ENCODE measurements around the gene HSH2D. TPM values are rescaled to one million over a fixed set of nuclear protein-coding genes. Genes with fewer than 3 reads are reported as not detected.
A peak's percentile ranks its signal among the peaks of the same experiment; 100 is the strongest.

The HSH2D gene
- total RNA-seq, 1 donor from 2014 or later, result not detected

DNA sequence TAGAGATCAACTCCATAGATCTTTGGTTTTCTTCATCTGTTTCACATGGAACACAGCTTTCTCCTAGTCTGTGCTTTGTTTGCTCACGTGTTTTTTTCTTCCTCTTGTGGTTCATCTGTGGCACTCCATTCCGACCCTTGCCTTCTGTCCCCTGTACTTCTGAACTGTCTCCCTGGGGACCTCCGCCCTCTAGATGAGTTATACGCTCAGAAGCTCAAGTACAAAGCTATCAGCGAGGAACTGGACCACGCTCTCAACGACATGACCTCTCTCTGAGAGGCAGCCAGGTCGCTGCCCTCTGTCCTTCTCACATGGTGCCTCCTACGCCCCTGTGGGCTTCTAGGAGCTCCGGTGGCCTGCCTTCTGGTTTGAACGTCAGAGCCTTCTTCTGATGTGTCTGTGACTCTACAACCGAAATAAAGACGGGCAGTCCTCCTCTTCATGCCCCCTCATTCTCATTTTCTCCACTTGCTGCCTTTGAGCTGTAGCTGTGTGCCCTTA is 48.4 kb upstream of the HSH2D start:
- peaks cover 85% of the 10 kb centered on the region for H3K36me3 ChIP-seq (ENCODE audit: insufficient read depth, low read length)

DNA sequence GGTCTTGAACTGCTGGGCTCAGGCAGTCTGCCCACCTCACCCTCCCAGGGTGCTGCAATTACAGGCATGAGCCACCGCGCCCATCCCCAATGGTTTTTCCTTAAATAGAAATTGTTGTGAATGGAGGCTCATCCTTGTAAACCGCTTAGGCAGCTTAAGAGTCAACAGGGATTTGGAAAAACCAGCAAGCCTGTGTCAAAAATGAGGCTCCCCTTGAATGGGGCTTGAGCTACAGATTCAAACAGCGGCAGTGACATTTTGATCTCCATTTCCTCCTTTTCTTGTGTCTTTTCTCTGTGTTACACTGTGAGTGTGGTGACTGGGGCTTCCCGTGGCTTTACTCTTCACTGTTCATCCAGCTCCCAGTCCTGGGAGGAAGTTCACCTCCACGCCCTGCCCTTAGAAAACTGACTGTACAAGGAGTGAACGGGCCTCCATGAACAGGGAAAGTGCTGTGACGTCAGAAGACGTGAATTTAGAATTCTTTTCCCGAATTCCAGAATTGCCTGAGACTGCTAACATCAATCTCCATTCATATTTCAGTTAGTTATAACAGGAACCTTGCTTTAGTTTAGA is 47.1 kb upstream of the HSH2D start:
- H3K36me3 Mint-ChIP-seq (ENCODE audit: low read depth, unreplicated experiment), result peaks cover 43% of the 10 kb centered on the region
- DNase-seq (ENCODE audit: low read depth) (no peak), FAIRE-seq (no peak)
- H3K27me3 Mint-ChIP-seq (ENCODE audit: low read depth, unreplicated experiment), result no peaks in the 10 kb centered on the region
- peaks cover 3% of the 10 kb centered on the region for H3K4me1 ChIP-seq (ENCODE audit: insufficient read depth, low read length)
- H3K27ac ChIP-seq (ENCODE audit: low read depth, low read length), result no peak overlapping the region
- peaks cover 63% of the 10 kb centered on the region for H3K79me2 ChIP-seq (ENCODE audit: insufficient read depth, low read length)
- peaks cover 34% of the 10 kb centered on the region for H3K4me1 Mint-ChIP-seq (ENCODE audit: low read depth, unreplicated experiment)
- no peaks in the 10 kb centered on the region for H3K9me3 Mint-ChIP-seq (ENCODE audit: unreplicated experiment)
- no peak for TF ChIP-seq EZH2 (IDR thresholded peaks at IDR 0.05; ENCODE audit: insufficient read depth, low read length)
- TF ChIP-seq, protein P1, sequence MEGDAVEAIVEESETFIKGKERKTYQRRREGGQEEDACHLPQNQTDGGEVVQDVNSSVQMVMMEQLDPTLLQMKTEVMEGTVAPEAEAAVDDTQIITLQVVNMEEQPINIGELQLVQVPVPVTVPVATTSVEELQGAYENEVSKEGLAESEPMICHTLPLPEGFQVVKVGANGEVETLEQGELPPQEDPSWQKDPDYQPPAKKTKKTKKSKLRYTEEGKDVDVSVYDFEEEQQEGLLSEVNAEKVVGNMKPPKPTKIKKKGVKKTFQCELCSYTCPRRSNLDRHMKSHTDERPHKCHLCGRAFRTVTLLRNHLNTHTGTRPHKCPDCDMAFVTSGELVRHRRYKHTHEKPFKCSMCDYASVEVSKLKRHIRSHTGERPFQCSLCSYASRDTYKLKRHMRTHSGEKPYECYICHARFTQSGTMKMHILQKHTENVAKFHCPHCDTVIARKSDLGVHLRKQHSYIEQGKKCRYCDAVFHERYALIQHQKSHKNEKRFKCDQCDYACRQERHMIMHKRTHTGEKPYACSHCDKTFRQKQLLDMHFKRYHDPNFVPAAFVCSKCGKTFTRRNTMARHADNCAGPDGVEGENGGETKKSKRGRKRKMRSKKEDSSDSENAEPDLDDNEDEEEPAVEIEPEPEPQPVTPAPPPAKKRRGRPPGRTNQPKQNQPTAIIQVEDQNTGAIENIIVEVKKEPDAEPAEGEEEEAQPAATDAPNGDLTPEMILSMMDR (IDR thresholded peaks at IDR 0.05; ENCODE audit: insufficient read depth, low read depth, low read length), result no peak
- peaks cover 93% of the 10 kb centered on the region for H4K20me1 ChIP-seq (ENCODE audit: insufficient read depth, low read length)
- H2AFZ ChIP-seq (ENCODE audit: low read depth, low read length), result no peak overlapping the region
- peak overlapping the region; percentile 94 for H3K27ac Mint-ChIP-seq (ENCODE audit: unreplicated experiment)
- peak overlapping the region; percentile 68 for H3K4me3 Mint-ChIP-seq (ENCODE audit: unreplicated experiment)
- H3K9me3 ChIP-seq (ENCODE audit: insufficient read depth, low read depth, low read length), result no peaks in the 10 kb centered on the region
- H3K4me3 ChIP-seq (ENCODE audit: insufficient read depth, low read depth, low read length), result no peak overlapping the region
- no peaks in the 10 kb centered on the region for H3K27me3 ChIP-seq (ENCODE audit: insufficient read depth, low read length)
- no peak overlapping the region for H3K4me2 ChIP-seq (ENCODE audit: low read length)
- H3K9ac ChIP-seq (ENCODE audit: low read length), result no peak overlapping the region
- H3K36me3 ChIP-seq (ENCODE audit: insufficient read depth, low read length), result peaks cover 87% of the 10 kb centered on the region

More for the DNA sequence above, 48.4 kb upstream of the HSH2D start:
- peaks cover 41% of the 10 kb centered on the region for H3K36me3 Mint-ChIP-seq (ENCODE audit: low read depth, unreplicated experiment)
- peak overlapping the region; percentile 75 for H3K27ac Mint-ChIP-seq (ENCODE audit: unreplicated experiment)
- peaks cover 34% of the 10 kb centered on the region for H3K4me1 Mint-ChIP-seq (ENCODE audit: low read depth, unreplicated experiment)
- H3K4me2 ChIP-seq (ENCODE audit: low read length), result no peak overlapping the region
- no peaks in the 10 kb centered on the region for H3K27me3 ChIP-seq (ENCODE audit: insufficient read depth, low read length)
- no peaks in the 10 kb centered on the region for H3K27me3 Mint-ChIP-seq (ENCODE audit: low read depth, unreplicated experiment)
- H3K9me3 Mint-ChIP-seq (ENCODE audit: unreplicated experiment), result no peaks in the 10 kb centered on the region
- FAIRE-seq (no peak), DNase-seq (ENCODE audit: low read depth) (no peak)
- no peak overlapping the region for H3K9ac ChIP-seq (ENCODE audit: low read length)
- H3K27ac ChIP-seq (ENCODE audit: low read depth, low read length), result peak overlapping the region; percentile 8
- no peak overlapping the region for H3K4me3 ChIP-seq (ENCODE audit: insufficient read depth, low read depth, low read length)
- peak overlapping the region; percentile 40 for H3K4me3 Mint-ChIP-seq (ENCODE audit: unreplicated experiment)
- peaks cover 93% of the 10 kb centered on the region for H4K20me1 ChIP-seq (ENCODE audit: insufficient read depth, low read length)
- TF ChIP-seq EZH2 (IDR thresholded peaks at IDR 0.05; ENCODE audit: insufficient read depth, low read length), result no peak
- H3K4me1 ChIP-seq (ENCODE audit: insufficient read depth, low read length), result peaks cover 3% of the 10 kb centered on the region
- H3K79me2 ChIP-seq (ENCODE audit: insufficient read depth, low read length), result peaks cover 68% of the 10 kb centered on the region
- no peak overlapping the region for H2AFZ ChIP-seq (ENCODE audit: low read depth, low read length)
- H3K9me3 ChIP-seq (ENCODE audit: insufficient read depth, low read depth, low read length), result no peaks in the 10 kb centered on the region

DNA sequence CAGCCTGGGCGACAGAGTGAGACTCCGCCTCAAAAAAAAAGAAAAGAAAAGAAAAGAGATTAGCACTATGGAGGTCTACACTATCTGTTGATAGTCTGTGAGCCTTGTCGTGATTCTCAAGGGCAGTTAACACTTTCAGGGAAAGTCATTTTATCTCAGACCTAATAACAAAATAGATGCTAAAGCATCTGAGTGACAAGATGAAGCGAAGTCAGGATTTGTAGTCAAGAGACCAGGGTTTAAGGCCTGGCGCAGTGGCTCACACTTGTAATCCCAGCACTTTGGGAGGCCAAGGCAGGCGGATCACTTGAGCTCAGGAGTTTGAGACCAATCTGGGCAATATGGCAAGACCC is 45.1 kb upstream of the HSH2D start:
- H3K27me3 Mint-ChIP-seq (ENCODE audit: low read depth, unreplicated experiment), result no peaks in the 10 kb centered on the region
- no peak overlapping the region for H3K4me3 ChIP-seq (ENCODE audit: insufficient read depth, low read depth, low read length)
- H3K27ac ChIP-seq (ENCODE audit: low read depth, low read length), result no peak overlapping the region
- H3K27me3 ChIP-seq (ENCODE audit: insufficient read depth, low read length), result no peaks in the 10 kb centered on the region
- H3K9ac ChIP-seq (ENCODE audit: low read length), result no peak overlapping the region
- no peak overlapping the region for H3K4me2 ChIP-seq (ENCODE audit: low read length)
- no peak overlapping the region for H2AFZ ChIP-seq (ENCODE audit: low read depth, low read length)
- H4K20me1 ChIP-seq (ENCODE audit: insufficient read depth, low read length), result peaks cover 92% of the 10 kb centered on the region
- no peak overlapping the region for H3K4me3 Mint-ChIP-seq (ENCODE audit: unreplicated experiment)
- peaks cover 28% of the 10 kb centered on the region for H3K4me1 Mint-ChIP-seq (ENCODE audit: low read depth, unreplicated experiment)
- peaks cover 3% of the 10 kb centered on the region for H3K4me1 ChIP-seq (ENCODE audit: insufficient read depth, low read length)
- H3K27ac Mint-ChIP-seq (ENCODE audit: unreplicated experiment), result peak overlapping the region; percentile 88
- H3K9me3 Mint-ChIP-seq (ENCODE audit: unreplicated experiment), result no peaks in the 10 kb centered on the region
- peaks cover 89% of the 10 kb centered on the region for H3K36me3 ChIP-seq (ENCODE audit: insufficient read depth, low read length)
- H3K9me3 ChIP-seq (ENCODE audit: insufficient read depth, low read depth, low read length), result no peaks in the 10 kb centered on the region
- FAIRE-seq (no peak), DNase-seq (ENCODE audit: low read depth) (no peak)
- no peak for TF ChIP-seq EZH2 (IDR thresholded peaks at IDR 0.05; ENCODE audit: insufficient read depth, low read length)
- TF ChIP-seq, protein P1 (IDR thresholded peaks at IDR 0.05; ENCODE audit: insufficient read depth, low read depth, low read length), result no peak
- H3K79me2 ChIP-seq (ENCODE audit: insufficient read depth, low read length), result peaks cover 46% of the 10 kb centered on the region
- H3K36me3 Mint-ChIP-seq (ENCODE audit: low read depth, unreplicated experiment), result peaks cover 45% of the 10 kb centered on the region

Data from astrocyte (in vitro differentiated cells and primary cell).